ENCODE results near the gene SLC13A3. TPM values are rescaled to one million over a fixed set of nuclear protein-coding genes. Genes with fewer than 3 reads are reported as not detected.
"Not testable (repeated sequence)": the region's sequence is repeated elsewhere in the genome, so short reads cannot be mapped to it uniquely, and the experiment has no call there.

Gene SLC13A3
- total RNA-seq, 2 experiments from 2014 or later: 0.07 TPM

DNA sequence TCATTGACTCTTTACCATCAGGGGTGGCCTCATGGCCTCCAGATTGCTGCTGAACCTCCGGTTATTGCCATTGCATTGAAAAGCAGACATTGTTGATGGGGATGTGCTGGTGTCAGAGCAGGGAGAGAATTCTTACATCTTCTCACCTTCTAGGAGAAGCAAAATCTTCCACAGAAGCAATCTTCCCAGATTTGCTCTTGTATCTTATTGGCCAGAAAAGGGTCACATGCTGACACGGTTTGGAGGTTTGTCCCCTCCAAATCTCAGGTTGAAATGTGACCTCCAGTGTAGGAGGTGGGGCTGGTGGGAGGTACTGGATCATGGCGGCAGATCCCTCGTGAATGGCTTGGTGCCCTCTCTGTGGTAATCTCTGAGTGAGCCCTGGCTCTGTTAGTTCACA lies 27.3 kb upstream of the SLC13A3 start:
- DNase-seq (no peak), ATAC-seq (no peak)
- intact Hi-C loops (cut with DNase I, micrococcal nuclease): no loop called here
- Mint-ChIP-seq H3K27ac (no peak overlapping the region), H3K9me3 (ENCODE audit: low read depth) (no peaks in the 10 kb centered on the region), H3K36me3 (ENCODE audit: low read depth) (no peaks in the 10 kb centered on the region), H3K4me1 (peaks cover 10% of the 10 kb centered on the region), H3K4me3 (no peak overlapping the region), H3K27me3 (peaks cover 1% of the 10 kb centered on the region)
- ChIA-PET POLR2A (no interaction called here), CTCF (interaction anchor here (0.6 to 2.2 kb wide), 3 partner anchors 66 to 193 kb away, joined by 3 to 6 read pairs (median 4); no protein-coding TSS in a partner anchor)

GRCh38 chr20:46677608-46678007 lies 26.3 kb upstream of the SLC13A3 start:
- H3K9me3 Mint-ChIP-seq (ENCODE audit: low read depth): no peaks in the 10 kb centered on the region
- DNase-seq: no peak
- intact Hi-C loops (cut with DNase I, micrococcal nuclease): no loop called here
- no peak for ATAC-seq
- CTCF ChIA-PET: interaction anchor here (0.6 to 1.0 kb wide), 2 partner anchors 42 to 156 kb away, joined by 4 read pairs; no protein-coding TSS in a partner anchor
- H3K4me1 Mint-ChIP-seq: peaks cover 6% of the 10 kb centered on the region
- peaks cover 1% of the 10 kb centered on the region for H3K27me3 Mint-ChIP-seq
- H3K27ac Mint-ChIP-seq: no peak overlapping the region
- no peak overlapping the region for H3K4me3 Mint-ChIP-seq
- POLR2A ChIA-PET: no interaction called here
- H3K36me3 Mint-ChIP-seq (ENCODE audit: low read depth): no peaks in the 10 kb centered on the region

- H3K36me3 Mint-ChIP-seq (ENCODE audit: low read depth); H3K4me3 Mint-ChIP-seq; POLR2A ChIA-PET; H3K9me3 Mint-ChIP-seq (ENCODE audit: low read depth); DNase-seq; H3K4me1 Mint-ChIP-seq; H3K27me3 Mint-ChIP-seq; intact Hi-C loops (cut with DNase I, micrococcal nuclease); ATAC-seq; H3K27ac Mint-ChIP-seq: not testable (repeated sequence)
- CTCF ChIA-PET: interaction anchor here (0.6 kb wide), 1 partner anchor 42 kb away, joined by 4 read pairs; no protein-coding TSS in a partner anchor
These were observed 25.5 kb upstream of the SLC13A3 start for GRCh38 chr20:46676649-46677316.

GRCh38 chr20:46674253-46675083 lies 23.2 kb upstream of the SLC13A3 start:
- DNase-seq: no peak
- Mint-ChIP-seq H3K27ac (no peak overlapping the region), H3K27me3 (peaks cover 1% of the 10 kb centered on the region), H3K9me3 (ENCODE audit: low read depth) (peaks cover 11% of the 10 kb centered on the region), H3K4me3 (no peak overlapping the region), H3K4me1 (no peaks in the 10 kb centered on the region), H3K36me3 (ENCODE audit: low read depth) (peaks cover 3% of the 10 kb centered on the region)
- ATAC-seq: no peak
- POLR2A ChIA-PET: no interaction called here
- CTCF ChIA-PET: interaction anchor here (0.6 to 1.2 kb wide), 5 partner anchors 26 to 1714 kb away, joined by 3 to 4 read pairs (median 3); partner anchors contain the start of gene TOMM34
- intact Hi-C loops (cut with DNase I, micrococcal nuclease): no loop called here

DNA sequence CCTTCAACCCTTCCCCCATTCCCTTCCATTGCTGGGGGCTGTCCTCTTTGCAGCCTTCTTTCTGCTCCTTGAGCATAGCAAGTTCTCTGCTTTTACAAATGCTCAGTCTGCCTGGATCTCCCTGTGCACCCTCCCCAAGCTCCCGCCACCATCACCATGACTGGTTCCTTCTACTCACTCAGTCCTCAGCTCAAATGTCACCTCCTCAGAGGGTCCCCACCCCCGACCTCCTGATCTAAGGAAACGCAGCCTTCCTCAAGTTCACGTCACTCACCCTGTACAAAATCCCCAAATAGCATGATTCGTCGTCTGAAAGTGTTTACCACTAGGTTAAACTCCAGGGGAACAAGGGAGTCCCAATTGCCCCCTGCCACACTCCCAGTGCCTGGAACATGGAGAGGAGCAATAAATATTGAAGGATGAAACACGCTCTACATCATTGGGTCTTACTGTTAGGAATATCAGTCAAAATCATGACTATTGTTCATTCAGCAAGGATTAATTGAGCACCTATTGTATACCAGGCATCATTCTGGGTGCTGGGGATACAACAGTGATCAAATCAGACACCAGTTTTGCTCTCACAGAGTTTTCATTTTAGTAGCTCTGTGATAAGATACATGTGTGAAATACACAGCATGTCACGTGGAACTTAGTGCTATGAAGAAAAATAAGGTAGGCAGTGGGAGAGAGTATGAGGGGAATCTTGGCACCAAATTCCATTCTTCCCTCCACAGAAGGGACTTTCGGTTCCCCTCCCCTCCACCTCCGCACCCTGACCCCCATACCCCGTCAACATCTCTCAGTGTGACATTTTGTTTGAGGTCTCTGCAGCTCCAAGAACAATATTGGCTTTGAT lies 22.4 kb upstream of the SLC13A3 start:
- Mint-ChIP-seq H3K36me3 (ENCODE audit: low read depth) (peaks cover 3% of the 10 kb centered on the region), H3K4me1 (no peaks in the 10 kb centered on the region), H3K4me3 (no peak overlapping the region), H3K27ac (no peak overlapping the region), H3K9me3 (ENCODE audit: low read depth) (peaks cover 11% of the 10 kb centered on the region), H3K27me3 (peaks cover 1% of the 10 kb centered on the region)
- ChIA-PET CTCF (interaction anchor here (0.6 to 1.2 kb wide), 2 partner anchors 25 to 1713 kb away, joined by 3 read pairs; partner anchors contain the start of gene TOMM34), POLR2A (no interaction called here)
- intact Hi-C loops (cut with DNase I, micrococcal nuclease): no loop called here
- no peak for DNase-seq
- ATAC-seq: no peak

DNA sequence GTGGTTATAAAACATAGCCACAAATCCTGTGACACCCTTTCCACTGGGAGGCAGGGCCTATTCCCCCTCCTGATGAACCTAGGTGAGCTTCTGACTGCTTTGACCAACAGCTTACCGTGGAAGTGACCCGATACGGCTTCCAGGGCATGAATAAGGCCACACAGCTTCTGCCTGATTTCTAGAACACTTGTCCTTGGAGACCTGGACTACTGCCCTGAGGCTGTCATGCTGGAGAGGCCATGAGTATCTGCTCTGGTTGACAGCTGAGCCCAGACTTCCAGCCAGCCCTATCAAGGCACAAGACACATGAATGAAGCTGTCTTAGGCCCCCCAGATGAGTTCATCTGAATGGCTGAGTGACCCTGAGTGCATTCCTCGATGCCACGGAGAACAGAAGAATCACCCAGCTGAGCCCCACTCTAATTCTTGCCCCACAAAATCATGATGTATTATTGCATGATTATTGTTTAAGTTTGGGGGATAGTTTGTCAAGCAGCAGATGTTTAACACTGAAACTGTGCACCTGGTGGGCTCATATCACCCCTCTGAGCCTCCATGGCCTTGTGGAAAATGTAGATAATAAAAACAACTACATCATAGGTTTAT lies 21.4 kb upstream of the SLC13A3 start:
- H3K36me3 Mint-ChIP-seq (ENCODE audit: low read depth): peaks cover 3% of the 10 kb centered on the region

GRCh38 chr20:46671866-46672542 lies 20.7 kb upstream of the SLC13A3 start:
- H3K4me3 Mint-ChIP-seq: no peak overlapping the region
- DNase-seq (no peak), ATAC-seq (no peak)
- peaks cover 1% of the 10 kb centered on the region for H3K27me3 Mint-ChIP-seq
- no peak overlapping the region for H3K27ac Mint-ChIP-seq
- intact Hi-C loops (cut with DNase I, micrococcal nuclease): no loop called here
- peaks cover 11% of the 10 kb centered on the region for H3K9me3 Mint-ChIP-seq (ENCODE audit: low read depth)
- POLR2A ChIA-PET: no interaction called here
- CTCF ChIA-PET: interaction anchor here (0.7 to 1.0 kb wide), 3 partner anchors 9 to 79 kb away, joined by 3 to 6 read pairs (median 3); no protein-coding TSS in a partner anchor
- H3K4me1 Mint-ChIP-seq: no peaks in the 10 kb centered on the region
- H3K36me3 Mint-ChIP-seq (ENCODE audit: low read depth): peaks cover 3% of the 10 kb centered on the region

More for the DNA sequence above, 21.4 kb upstream of the SLC13A3 start:
- H3K4me3 Mint-ChIP-seq: no peak overlapping the region
- H3K9me3 Mint-ChIP-seq (ENCODE audit: low read depth): peaks cover 11% of the 10 kb centered on the region
- H3K27me3 Mint-ChIP-seq: peaks cover 1% of the 10 kb centered on the region
- ChIA-PET CTCF (interaction anchor here (0.8 to 1.0 kb wide), 2 partner anchors 10 to 79 kb away, joined by 3 to 6 read pairs; no protein-coding TSS in a partner anchor), POLR2A (no interaction called here)
- H3K4me1 Mint-ChIP-seq: no peaks in the 10 kb centered on the region
- no peak for ATAC-seq
- H3K27ac Mint-ChIP-seq: no peak overlapping the region
- DNase-seq: no peak
- intact Hi-C loops (cut with DNase I, micrococcal nuclease): no loop called here

GRCh38 chr20:46670585-46671584 lies 19.6 kb upstream of the SLC13A3 start:
- POLR2A ChIA-PET: no interaction called here
- CTCF ChIA-PET: interaction anchor here (0.7 kb wide), 1 partner anchor 30 kb away, joined by 3 read pairs; no protein-coding TSS in a partner anchor
- no peak overlapping the region for H3K27ac Mint-ChIP-seq
- no peaks in the 10 kb centered on the region for H3K27me3 Mint-ChIP-seq
- H3K4me1 Mint-ChIP-seq: no peaks in the 10 kb centered on the region
- no peak overlapping the region for H3K4me3 Mint-ChIP-seq
- H3K36me3 Mint-ChIP-seq (ENCODE audit: low read depth): peaks cover 3% of the 10 kb centered on the region
- DNase-seq: no peak
- ATAC-seq: no peak
- peaks cover 11% of the 10 kb centered on the region for H3K9me3 Mint-ChIP-seq (ENCODE audit: low read depth)
- intact Hi-C loops (cut with DNase I, micrococcal nuclease): no loop called here

DNA sequence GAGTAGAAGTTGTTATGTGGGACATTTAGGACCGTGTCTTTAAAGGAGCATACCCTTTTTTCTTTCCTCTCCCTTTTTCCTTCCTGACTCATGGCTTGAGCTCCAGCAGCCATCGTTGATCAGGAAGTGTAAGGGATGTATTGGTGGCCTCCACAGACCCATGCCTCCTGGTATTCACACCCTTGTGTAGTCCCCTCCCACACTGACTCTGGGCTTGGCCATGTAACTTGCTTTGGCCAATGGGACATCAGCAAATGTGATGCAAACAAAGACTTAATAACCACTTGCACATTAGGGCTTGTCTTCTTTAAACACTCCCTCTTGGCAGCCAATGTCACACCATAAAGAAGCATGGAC lies 18.9 kb upstream of the SLC13A3 start:
- Mint-ChIP-seq H3K27me3 (no peaks in the 10 kb centered on the region), H3K27ac (no peak overlapping the region), H3K4me3 (no peak overlapping the region), H3K9me3 (ENCODE audit: low read depth) (peaks cover 11% of the 10 kb centered on the region), H3K36me3 (ENCODE audit: low read depth) (peaks cover 3% of the 10 kb centered on the region), H3K4me1 (no peaks in the 10 kb centered on the region)
- POLR2A ChIA-PET: no interaction called here
- no peak for ATAC-seq
- CTCF ChIA-PET: no interaction called here
- intact Hi-C loops (cut with DNase I, micrococcal nuclease): no loop called here
- DNase-seq: no peak

Measured in activated CD4-positive, alpha-beta T cell treated with anti-CD3 and anti-CD28 coated beads for 36 hours (primary cell).